Measurements from ENCODE around the gene DYDC2. TPM values are rescaled to one million over a fixed set of nuclear protein-coding genes. Genes with fewer than 3 reads are reported as not detected.

The DYDC2 gene
- total and polyA plus RNA-seq, 9 of the 15 experiments (the other 6 are each of a cell fraction or from before 2014, with no cell fraction given): 0.06 to 0.34 (median 0.15) TPM; not detected in 5

DNA sequence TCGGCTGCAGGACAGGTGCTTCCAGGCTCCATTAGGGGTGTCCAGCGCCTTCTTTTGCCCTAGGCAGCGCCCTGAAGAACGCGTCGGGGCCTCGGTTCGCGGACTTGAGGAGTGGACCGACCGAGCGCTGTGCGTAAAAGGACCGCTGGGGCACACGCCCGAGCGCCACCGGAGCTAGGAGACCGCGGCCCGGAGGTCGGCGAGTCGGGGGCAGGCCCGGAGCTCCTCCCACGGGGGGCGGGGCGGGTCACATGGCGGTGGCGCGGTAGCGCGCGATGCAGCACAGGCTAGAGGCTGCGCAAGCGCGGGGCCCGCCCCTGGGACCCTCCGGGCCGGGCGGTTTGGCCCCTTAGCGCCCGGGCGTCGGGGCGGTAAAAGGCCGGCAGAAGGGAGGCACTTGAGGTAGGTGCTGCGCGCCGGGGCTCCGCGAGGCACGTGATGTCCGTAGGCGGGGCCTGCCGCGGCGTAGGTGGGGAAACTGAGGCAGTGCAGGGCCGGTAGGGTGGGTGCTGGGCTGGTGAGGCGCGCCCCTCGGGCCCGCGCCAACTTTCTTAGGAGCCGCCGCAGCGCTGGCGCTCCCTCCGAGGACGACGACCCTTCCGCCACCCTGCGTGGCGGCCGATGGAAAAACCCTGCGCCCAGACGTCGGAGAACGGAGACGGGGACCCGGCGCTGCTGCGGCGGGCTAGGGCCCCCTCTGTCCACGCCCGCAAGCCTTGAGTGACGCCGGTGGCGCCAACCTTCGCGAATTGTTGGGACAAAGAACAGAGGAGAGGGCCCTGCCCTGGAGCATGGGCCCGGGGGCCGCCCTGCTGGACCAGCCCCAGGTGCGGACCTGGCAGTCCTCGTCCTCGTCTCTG is 51.9 kb downstream of the DYDC2 start, which contains the start of gene PRXL2A (continued):
- no peak for TF ChIP-seq TGIF2 (CRISPR knock-in tag; IDR thresholded peaks at IDR 0.05)

DNA sequence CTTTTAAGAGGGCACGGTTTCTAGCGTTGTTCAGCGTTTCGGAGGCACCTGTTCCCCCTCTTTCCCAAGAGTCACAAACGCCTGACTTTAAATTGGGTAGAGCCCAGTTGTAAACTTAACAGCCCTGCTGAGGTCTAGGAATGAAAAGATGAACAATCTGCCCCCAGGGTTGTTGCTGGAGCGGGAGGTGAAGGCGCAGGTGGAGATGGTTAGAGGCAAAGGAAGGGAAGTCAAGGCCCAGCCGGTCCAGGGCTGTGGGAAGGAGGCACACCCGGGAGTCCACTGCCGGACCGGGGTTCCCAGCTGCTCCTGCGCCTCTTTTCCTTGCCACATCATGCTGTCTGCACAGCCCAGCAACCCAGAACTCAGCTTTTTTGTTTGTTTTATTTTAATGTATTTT is 52.5 kb downstream of the DYDC2 start:
- Histone ChIP-seq H3K36me3 (ENCODE audit: control insufficient read depth, insufficient read depth, low read length) (no peaks in the 10 kb centered on the region), H4K20me1 (replicated peaks; ENCODE audit: control insufficient read depth, insufficient read depth, low read length) (no peaks in the 10 kb centered on the region), H3K9me3 (replicated peaks; ENCODE audit: control insufficient read depth, insufficient read depth, low read depth, low read length) (no peaks in the 10 kb centered on the region), H3K79me2 (ENCODE audit: control insufficient read depth, insufficient read depth, low read length) (no peaks in the 10 kb centered on the region), H3K9me1 (ENCODE audit: control insufficient read depth, insufficient read depth, low read length) (no peaks in the 10 kb centered on the region), H3K27ac (ENCODE audit: extremely low read depth, low read depth, low read length) (no peak overlapping the region), H3K9ac (ENCODE audit: insufficient read depth in 1 of 2, low read depth in 2 of 2, low read length in 2 of 2) (no peak overlapping the region), H3K27me3 (ENCODE audit: control insufficient read depth in 2 of 2, insufficient read depth in 2 of 2, low read length in 2 of 2) (peaks cover 13 to 31% of the 10 kb centered on the region in 2 experiments), H3K4me1 (replicated peaks in 1 of 2; ENCODE audit: control insufficient read depth in 2 of 2, insufficient read depth in 2 of 2, low read length in 2 of 2) (peaks cover 16 to 17% of the 10 kb centered on the region in 2 experiments), H3K4me3 (no peak overlapping the region), H2AFZ (ENCODE audit: low read depth, low read length) (no peak overlapping the region), H3K4me2 (ENCODE audit: insufficient read depth, low read length) (no peak overlapping the region)
- intact Hi-C loops (cut with micrococcal nuclease): no loop called here
- DNase-seq (ENCODE audit: extremely low read depth in 1 of 4, low spot score in 3 of 4) (no peak), ATAC-seq (no peak), FAIRE-seq (no peak)
- BruUV-seq (replicated peaks): no TSS peak
- POLR2A ChIA-PET: interaction anchor here (0.5 to 0.8 kb wide), 2 partner anchors 92 to 237 kb away, joined by 3 read pairs; no protein-coding TSS in a partner anchor
- TF ChIP-seq LEF1 (IDR thresholded peaks at IDR 0.05) (no peak), NELFE (IDR thresholded peaks at IDR 0.05; ENCODE audit: insufficient read depth, insufficient read length) (no peak), THRAP3 (IDR thresholded peaks at IDR 0.05; ENCODE audit: borderline replicate concordance) (no peak), HDGF (IDR thresholded peaks at IDR 0.05) (no peak), SUPT5H (IDR thresholded peaks at IDR 0.05) (no peak)
- WGBS (ENCODE audit: insufficient coverage, low coverage, missing lambda C conversion rate): 21% methylated on average over 12 of the region's 12 CpGs
- CTCF ChIA-PET (ENCODE audit: low intra/inter-chr PET ratio): no interaction called here
- in situ Hi-C loops (cut with MboI): no loop called here
